ENCODE results near the gene CACNA2D3.

Gene CACNA2D3

GRCh38 chr3:54223063-54223462 is 100.7 kb downstream of the CACNA2D3 start:
- peak; percentile 34 for DNase-seq

- DNase-seq, result peak; percentile 33
These were observed 103.6 kb downstream of the CACNA2D3 start for GRCh38 chr3:54225841-54226528.

- no peak for DNase-seq
These were observed 106.5 kb downstream of the CACNA2D3 start for GRCh38 chr3:54228806-54229205.

- DNase-seq, result no peak
These were observed 110.3 kb downstream of the CACNA2D3 start for GRCh38 chr3:54232618-54233017.

GRCh38 chr3:54235998-54236397 is 113.6 kb downstream of the CACNA2D3 start:
- no peak for DNase-seq

GRCh38 chr3:54237109-54237508 is 114.8 kb downstream of the CACNA2D3 start:
- DNase-seq, result no peak

- no peak for DNase-seq
These were observed 115.6 kb downstream of the CACNA2D3 start for GRCh38 chr3:54237788-54238502.

GRCh38 chr3:54240309-54240708 is 118.0 kb downstream of the CACNA2D3 start:
- DNase-seq, result no peak

GRCh38 chr3:54243056-54243931 is 120.9 kb downstream of the CACNA2D3 start:
- DNase-seq, result no peak

- DNase-seq, result no peak
These were observed 121.8 kb downstream of the CACNA2D3 start for GRCh38 chr3:54243960-54244682.

- no peak for DNase-seq
These were observed 129.4 kb downstream of the CACNA2D3 start for GRCh38 chr3:54251705-54252104.

- peak; percentile 54 for DNase-seq
These were observed 134.9 kb downstream of the CACNA2D3 start for GRCh38 chr3:54257125-54257720.

- DNase-seq, result no peak
These were observed 137.3 kb downstream of the CACNA2D3 start for GRCh38 chr3:54259636-54260035.

- DNase-seq, result no peak
These were observed 138.8 kb downstream of the CACNA2D3 start for GRCh38 chr3:54261141-54261540.

- DNase-seq, result no peak
These were observed 140.2 kb downstream of the CACNA2D3 start for GRCh38 chr3:54262541-54262940.

GRCh38 chr3:54262946-54263345 is 140.6 kb downstream of the CACNA2D3 start:
- DNase-seq, result no peak

- no peak for DNase-seq
These were observed 141.7 kb downstream of the CACNA2D3 start for GRCh38 chr3:54264050-54264449.

GRCh38 chr3:54270816-54271526 is 148.6 kb downstream of the CACNA2D3 start:
- peak; percentile 53 for DNase-seq

GRCh38 chr3:54273791-54274190 is 151.4 kb downstream of the CACNA2D3 start:
- no peak for DNase-seq

- peak; percentile 25 for DNase-seq
These were observed 152.3 kb downstream of the CACNA2D3 start for GRCh38 chr3:54274607-54275006.

GRCh38 chr3:54279005-54279583 is 156.7 kb downstream of the CACNA2D3 start:
- no peak for DNase-seq

Data from NCI-H345 (cell line).